ENCODE results near the gene AADAT.

- no peak for TF ChIP-seq POLR2A (IDR thresholded peaks at IDR 0.05; ENCODE audit: low read depth, low read length)
- no peak for TF ChIP-seq TAF1 (IDR thresholded peaks at IDR 0.05; ENCODE audit: low read depth, low read length)
- no peak for TF ChIP-seq POLR2AphosphoS5 (IDR thresholded peaks at IDR 0.05; ENCODE audit: low read depth, low read length)
- TF ChIP-seq POU2F2 (IDR thresholded peaks at IDR 0.05; ENCODE audit: low read depth, low read length): no peak
These were observed 74.5 kb downstream of the AADAT start for GRCh38 chr4:170015285-170015684.

Data from GM12891 (cell line).